Calu3 (cell line): ENCODE measurements around the gene TRIM26. TPM values are rescaled to one million over a fixed set of nuclear protein-coding genes. Genes with fewer than 3 reads are reported as not detected.

Experiments
- BruUV-seq: library from RNA; stranded (reverse); fragments of 400-500 nt; replicated peaks from 2 replicates; lab custom pipeline; 2021; lab: Mats Ljungman, UMichigan
- CTCF ChIA-PET: fragments of 300-600 bp; sonication (Branson Sonifier 250); formaldehyde crosslinking; loops from one replicate; lab custom pipeline; 2022; ENCODE audit warnings: antibody characterized with exemption; lab: Charles Lee
- DNase-seq: peaks from one replicate; pipeline ENCODE4 v3.0.0; 2022
- H3K27ac Mint-ChIP-seq: one replicate; pipeline ENCODE4 v1.8.0; 2022; ENCODE audit warnings: mixed read lengths; ENCODE audit not compliant: unreplicated experiment
- H3K27me3 Mint-ChIP-seq: one replicate; pipeline ENCODE4 v1.8.0; 2022; ENCODE audit warnings: mixed read lengths; ENCODE audit not compliant: unreplicated experiment
- H3K36me3 Mint-ChIP-seq: one replicate; pipeline ENCODE4 v1.8.0; 2022; ENCODE audit warnings: mild to moderate bottlenecking, moderate library complexity, mixed read lengths; ENCODE audit not compliant: insufficient read depth, unreplicated experiment
- H3K4me1 Mint-ChIP-seq: one replicate; pipeline ENCODE4 v1.8.0; 2022; ENCODE audit warnings: mild to moderate bottlenecking, low read depth, mixed read lengths; ENCODE audit not compliant: unreplicated experiment
- H3K4me3 Mint-ChIP-seq: one replicate; pipeline ENCODE4 v1.8.0; 2022; ENCODE audit warnings: mild to moderate bottlenecking, low read depth, moderate library complexity, mixed read lengths; ENCODE audit not compliant: unreplicated experiment
- H3K9me3 Mint-ChIP-seq: one replicate; pipeline ENCODE4 v1.8.0; 2022; ENCODE audit warnings: low read depth, mixed read lengths; ENCODE audit not compliant: unreplicated experiment
- CTCF ChIP-seq: fragments of 200-600 bp; IDR thresholded peaks from one replicate; pipeline ENCODE4 v1.8.0; 2022; ENCODE audit warnings: antibody characterized with exemption; ENCODE audit not compliant: unreplicated experiment
- intact Hi-C: fragments of 100-400 bp; cut with micrococcal nuclease; formaldehyde crosslinking; loops from one replicate; pipeline ENCODE4 v1.10.0; 2022; ENCODE audit not compliant: unreplicated experiment
- total RNA-seq: library from RNA; stranded (reverse); gene quantifications from 2 replicates; pipeline ENCODE4 v1.2.3, GENCODE V29; 2022

TRIM26 gene
- total RNA-seq, 1 experiment from 2014 or later, result 89.9 TPM

DNA sequence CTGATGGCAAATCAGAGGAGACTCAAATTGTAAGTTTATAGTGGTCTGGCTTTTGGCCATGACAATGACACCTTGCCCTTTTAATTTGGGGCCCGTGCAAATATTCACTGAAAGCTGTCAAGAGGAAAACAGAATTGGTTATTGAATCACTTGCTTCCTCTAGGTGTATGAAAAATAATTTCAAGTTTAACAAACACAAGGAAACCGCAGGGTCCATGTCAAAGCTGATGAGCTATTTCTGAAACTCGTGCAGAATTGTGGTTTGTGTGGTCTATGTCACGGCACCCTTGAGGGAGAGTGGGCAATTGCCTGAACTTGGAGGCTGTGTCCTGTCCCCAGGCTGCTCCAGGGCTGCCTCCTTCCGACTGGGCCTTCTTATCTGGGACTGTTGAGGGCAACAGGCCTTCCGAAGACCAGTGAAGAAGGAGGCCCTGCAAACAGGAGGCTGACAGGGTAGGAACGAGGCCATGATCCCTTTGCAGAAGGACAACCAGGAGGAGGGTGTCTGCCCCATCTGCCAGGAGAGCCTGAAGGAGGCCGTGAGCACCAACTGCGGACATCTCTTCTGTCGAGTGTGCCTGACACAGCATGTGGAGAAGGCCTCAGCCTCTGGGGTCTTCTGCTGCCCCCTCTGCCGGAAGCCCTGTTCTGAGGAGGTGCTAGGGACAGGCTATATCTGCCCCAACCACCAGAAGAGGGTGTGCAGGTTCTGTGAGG lies 76.5 kb downstream of the TRIM26 start:
- H3K27me3 Mint-ChIP-seq, result no peaks in the 10 kb centered on the region
- intact Hi-C loops, result no loop called here

DNA sequence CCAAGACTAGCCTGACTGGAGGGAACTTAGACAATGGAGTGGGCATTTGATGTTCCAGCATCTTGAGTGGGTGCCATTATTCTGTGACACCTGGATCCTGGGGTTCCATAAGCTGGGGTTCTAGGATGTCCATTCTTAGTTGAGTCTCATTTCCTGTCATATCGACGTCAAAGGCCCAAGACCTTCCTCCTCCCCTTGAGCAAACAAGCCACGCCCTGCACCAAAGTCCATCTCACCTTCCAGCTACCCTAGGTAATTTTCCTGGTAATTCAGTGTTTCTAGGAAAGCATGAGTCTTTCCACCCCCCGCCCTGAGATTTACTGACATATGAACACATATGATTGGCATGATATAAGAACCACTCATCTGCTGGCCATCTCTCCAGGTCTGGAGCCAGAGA lies 77.4 kb downstream of the TRIM26 start, which contains the start of gene TRIM40:
Gene TRIM40 (plus strand): TSS at position 384 of the 400 bp plus-strand sequence. CDS start 897 bp downstream, outside the sequence.
- intact Hi-C loops, result no loop called here
- peaks cover 31% of the 10 kb centered on the region for H3K4me1 Mint-ChIP-seq
- H3K9me3 Mint-ChIP-seq, result no peaks in the 10 kb centered on the region
- no TSS peak for BruUV-seq
- no peaks in the 10 kb centered on the region for H3K36me3 Mint-ChIP-seq
- H3K27me3 Mint-ChIP-seq, result no peaks in the 10 kb centered on the region
- peak within 1 kb of the TSS; percentile 69 for H3K27ac Mint-ChIP-seq
- CTCF ChIA-PET, result interaction anchor here (1.0 to 1.8 kb wide), 3 partner anchors 19 to 75 kb away, joined by 3 to 6 read pairs (median 3); partner anchors contain the start of gene POLR1H
- DNase-seq, result peak; percentile 53
- no peak for TF ChIP-seq CTCF
- no peak within 1 kb of the TSS for H3K4me3 Mint-ChIP-seq

More for the DNA sequence above, 76.5 kb downstream of the TRIM26 start:
- H3K4me1 Mint-ChIP-seq, result peaks cover 21% of the 10 kb centered on the region
- no peak overlapping the region for H3K27ac Mint-ChIP-seq
- CTCF ChIA-PET, result interaction anchor here (1.8 kb wide), 1 partner anchor 18 kb away, joined by 6 read pairs; no protein-coding TSS in a partner anchor
- H3K4me3 Mint-ChIP-seq, result no peak overlapping the region
- TF ChIP-seq CTCF, result no peak
- no peaks in the 10 kb centered on the region for H3K36me3 Mint-ChIP-seq
- DNase-seq, result no peak
- no TSS peak for BruUV-seq
- H3K9me3 Mint-ChIP-seq, result no peaks in the 10 kb centered on the region

GRCh38 chr6:30135147-30135546 lies 78.1 kb downstream of the TRIM26 start:
- TF ChIP-seq CTCF, result no peak
- intact Hi-C loops, result no loop called here
- Mint-ChIP-seq H3K4me3 (no peak overlapping the region), H3K4me1 (peaks cover 37% of the 10 kb centered on the region), H3K27ac (no peak overlapping the region), H3K36me3 (peaks cover under 1% of the 10 kb centered on the region), H3K27me3 (no peaks in the 10 kb centered on the region), H3K9me3 (no peaks in the 10 kb centered on the region)
- BruUV-seq, result no TSS peak
- no peak for DNase-seq
- CTCF ChIA-PET, result interaction anchor here (1.0 to 1.8 kb wide), 3 partner anchors 20 to 75 kb away, joined by 3 to 6 read pairs (median 3); partner anchors contain the start of gene POLR1H

Other genes with a start within 250 kb of the TRIM26 start
- 25.1 and 25.2 TPM in 2 replicates for gene POLR1H, start 152.1 kb downstream of the TRIM26 start, total RNA-seq
- 72.8 and 75.2 TPM in 2 replicates for gene PPP1R11, start 146.2 kb downstream of the TRIM26 start, total RNA-seq
- gene RNF39, start 137.6 kb downstream of the TRIM26 start, total RNA-seq, result 1.3 and 1.4 TPM in 2 replicates
- gene TRIM31, start 100.3 kb downstream of the TRIM26 start, total RNA-seq, result 161 and 181 TPM in 2 replicates
- 0.29 TPM in 1 of 2 replicates, not detected in the other for gene TRIM40, start 77.3 kb downstream of the TRIM26 start, total RNA-seq
- gene TRIM10, start 52.2 kb downstream of the TRIM26 start, total RNA-seq, result 1.8 and 2.7 TPM in 2 replicates
- gene TRIM15, start 49.9 kb downstream of the TRIM26 start, total RNA-seq, result 11.8 and 13.5 TPM in 2 replicates
- 22.0 and 22.3 TPM in 2 replicates for gene TRIM39, start 113.5 kb upstream of the TRIM26 start, total RNA-seq
- gene RPP21, start 131.8 kb upstream of the TRIM26 start, total RNA-seq, result 53.3 and 64.2 TPM in 2 replicates